ENCODE measurements around the gene CYP27B1.

GRCh38 chr12:57740656-57741412 lies 26.0 kb downstream of the CYP27B1 start:
- no peak for TF ChIP-seq POLR2A (IDR thresholded peaks at IDR 0.05)
- TF ChIP-seq CTCF (IDR thresholded peaks at IDR 0.05 in 4 of 5, conservative IDR thresholded peaks at IDR 0.05 in 1 of 5), result no peak

Measured in gastrocnemius medialis (tissue), 4 donors.